NCI-H345 treated with DMSO at 0.1 percent for 48 hours (cell line): Measurements from ENCODE around the gene PTGER2.

Experiments used
- DNase-seq: peaks from one replicate; lab custom pipeline; 2025; ENCODE audit not compliant: unreplicated experiment; lab: John Stamatoyannopoulos, UW

Gene PTGER2

GRCh38 chr14:52369305-52369801 is 55.2 kb downstream of the PTGER2 start:
- DNase-seq, result no peak

GRCh38 chr14:52370406-52370935 is 56.4 kb downstream of the PTGER2 start:
- no peak for DNase-seq

GRCh38 chr14:52377940-52378339 is 63.8 kb downstream of the PTGER2 start:
- DNase-seq, result no peak
